GM12875 (cell line): ENCODE measurements around the gene PTPRN.
A peak's percentile ranks its signal among the peaks of the same experiment; 100 is the strongest.

Experiments
- H3K4me3 ChIP-seq: one replicate; pipeline ENCODE4 v1.5.1; 2011; ENCODE audit warnings: low read depth, low read length, control low read depth
- TF ChIP-seq, protein P1 (sequence below): IDR thresholded peaks from 2 replicates; pipeline ENCODE4 v1.5.1; 2011; ENCODE audit warnings: low read depth, mild to moderate bottlenecking, control low read depth, inconsistent platforms, low read length, moderate library complexity, borderline replicate concordance; ENCODE audit not compliant: insufficient read depth

The PTPRN gene

DNA sequence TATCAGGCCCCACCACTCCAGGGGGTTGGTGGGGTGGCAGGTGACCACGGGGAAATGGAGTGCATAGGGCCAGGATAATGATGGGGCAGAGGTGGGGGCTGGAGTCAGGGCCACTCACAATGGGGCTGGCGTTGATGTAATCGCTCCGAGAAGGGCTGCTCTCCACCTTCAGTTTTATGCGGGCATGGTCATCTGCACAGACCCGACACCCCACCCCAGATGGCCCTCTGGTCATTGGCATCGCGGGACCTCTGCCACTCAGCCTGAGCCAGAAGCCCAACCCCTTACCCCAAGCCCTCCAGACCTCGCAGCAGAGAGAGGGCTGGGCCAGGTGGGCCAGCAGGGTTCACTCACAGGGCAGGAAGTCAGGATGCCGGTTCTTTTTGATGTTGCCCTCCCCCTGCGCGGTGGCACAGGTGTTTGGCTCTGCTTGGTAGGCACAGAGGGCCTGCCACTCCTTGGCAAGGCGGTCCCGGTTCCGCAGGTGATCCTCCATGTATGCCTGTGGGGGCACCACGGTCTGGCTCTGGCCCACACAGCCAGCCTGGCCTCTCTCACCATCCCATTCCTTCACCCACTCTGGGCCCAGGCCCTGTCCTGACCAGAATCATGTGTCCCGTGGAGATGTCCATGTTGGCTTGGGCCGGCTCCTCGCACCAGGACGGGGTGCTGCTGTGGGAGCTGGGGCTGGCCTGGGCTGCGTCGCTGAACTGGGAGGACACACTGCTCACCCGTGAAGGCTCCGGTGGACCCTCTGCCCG lies 12.4 kb downstream of the PTPRN start:
- H3K4me3 ChIP-seq: no peak overlapping the region
- TF ChIP-seq, protein P1, sequence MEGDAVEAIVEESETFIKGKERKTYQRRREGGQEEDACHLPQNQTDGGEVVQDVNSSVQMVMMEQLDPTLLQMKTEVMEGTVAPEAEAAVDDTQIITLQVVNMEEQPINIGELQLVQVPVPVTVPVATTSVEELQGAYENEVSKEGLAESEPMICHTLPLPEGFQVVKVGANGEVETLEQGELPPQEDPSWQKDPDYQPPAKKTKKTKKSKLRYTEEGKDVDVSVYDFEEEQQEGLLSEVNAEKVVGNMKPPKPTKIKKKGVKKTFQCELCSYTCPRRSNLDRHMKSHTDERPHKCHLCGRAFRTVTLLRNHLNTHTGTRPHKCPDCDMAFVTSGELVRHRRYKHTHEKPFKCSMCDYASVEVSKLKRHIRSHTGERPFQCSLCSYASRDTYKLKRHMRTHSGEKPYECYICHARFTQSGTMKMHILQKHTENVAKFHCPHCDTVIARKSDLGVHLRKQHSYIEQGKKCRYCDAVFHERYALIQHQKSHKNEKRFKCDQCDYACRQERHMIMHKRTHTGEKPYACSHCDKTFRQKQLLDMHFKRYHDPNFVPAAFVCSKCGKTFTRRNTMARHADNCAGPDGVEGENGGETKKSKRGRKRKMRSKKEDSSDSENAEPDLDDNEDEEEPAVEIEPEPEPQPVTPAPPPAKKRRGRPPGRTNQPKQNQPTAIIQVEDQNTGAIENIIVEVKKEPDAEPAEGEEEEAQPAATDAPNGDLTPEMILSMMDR: no peak

DNA sequence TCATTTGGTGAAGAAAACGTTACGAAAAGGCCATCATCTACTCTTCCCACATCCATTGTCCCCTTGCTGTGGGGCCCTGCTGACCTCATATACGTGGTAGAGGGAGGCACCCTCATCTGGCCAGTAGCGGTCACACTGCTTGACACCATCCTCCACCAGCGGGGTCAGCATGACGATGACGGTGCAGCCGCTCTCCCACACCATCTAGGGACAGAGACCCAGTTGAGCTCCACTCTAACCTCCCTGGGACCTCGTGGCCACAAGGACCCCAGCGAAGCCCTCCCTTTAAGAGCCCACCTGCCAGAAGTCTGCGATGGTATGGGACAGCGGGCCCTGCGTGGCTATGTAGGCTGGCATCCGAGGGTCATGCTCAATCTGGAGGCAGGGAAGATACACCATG lies 13.1 kb downstream of the PTPRN start:
- no peak overlapping the region for H3K4me3 ChIP-seq
- TF ChIP-seq, protein P1: no peak

DNA sequence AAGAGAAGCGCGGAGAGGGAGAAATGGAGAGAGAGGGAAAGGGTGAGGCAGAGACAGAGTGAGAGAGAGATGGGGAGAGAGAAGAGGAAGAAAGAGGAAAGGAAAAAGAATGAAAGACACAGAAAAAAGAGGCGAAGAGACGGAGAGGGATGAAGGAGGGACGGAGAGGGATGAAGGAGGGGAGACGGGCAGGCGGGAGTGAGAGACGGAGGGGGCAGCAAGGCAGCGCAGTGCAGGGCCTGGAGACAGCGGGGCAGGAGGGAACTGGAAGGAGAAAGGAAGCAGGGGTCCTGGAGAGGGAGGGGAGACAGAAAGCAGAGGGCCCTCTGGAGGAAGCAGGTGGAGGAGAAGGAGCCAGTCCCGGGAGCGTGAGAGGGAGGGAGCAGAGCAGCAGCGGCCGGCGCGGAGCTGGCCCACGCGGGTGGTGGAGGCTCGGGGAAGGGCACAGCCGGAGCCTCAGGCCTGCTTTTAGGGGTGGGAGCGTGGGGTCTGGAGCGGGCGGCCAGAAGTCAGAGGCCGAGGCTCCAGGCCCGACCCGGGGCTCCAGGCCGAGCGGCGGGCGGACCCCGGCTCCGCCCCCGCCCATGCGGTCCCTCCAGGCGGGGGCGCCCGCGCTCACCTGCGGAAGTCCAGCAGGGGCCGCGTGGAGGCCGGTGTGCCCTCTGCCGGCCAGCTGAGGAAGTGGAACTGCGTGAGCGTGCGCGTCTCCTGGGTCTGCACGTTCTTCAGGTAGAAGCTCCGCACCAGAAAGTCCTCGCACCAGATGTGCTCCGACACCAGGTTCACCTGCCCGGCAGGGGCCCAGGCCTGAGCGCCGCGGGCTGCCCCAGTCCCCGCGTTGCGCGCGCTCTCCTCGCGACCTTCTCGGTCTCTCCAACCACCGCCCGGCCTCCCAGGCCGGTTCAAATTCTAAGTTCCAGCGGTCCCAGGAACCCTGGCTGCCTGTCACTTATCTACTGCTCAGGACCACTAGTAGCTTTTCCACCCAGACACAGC lies 14.5 kb downstream of the PTPRN start:
- TF ChIP-seq, protein P1: peak; percentile 100
- peak overlapping the region; percentile 57 for H3K4me3 ChIP-seq

DNA sequence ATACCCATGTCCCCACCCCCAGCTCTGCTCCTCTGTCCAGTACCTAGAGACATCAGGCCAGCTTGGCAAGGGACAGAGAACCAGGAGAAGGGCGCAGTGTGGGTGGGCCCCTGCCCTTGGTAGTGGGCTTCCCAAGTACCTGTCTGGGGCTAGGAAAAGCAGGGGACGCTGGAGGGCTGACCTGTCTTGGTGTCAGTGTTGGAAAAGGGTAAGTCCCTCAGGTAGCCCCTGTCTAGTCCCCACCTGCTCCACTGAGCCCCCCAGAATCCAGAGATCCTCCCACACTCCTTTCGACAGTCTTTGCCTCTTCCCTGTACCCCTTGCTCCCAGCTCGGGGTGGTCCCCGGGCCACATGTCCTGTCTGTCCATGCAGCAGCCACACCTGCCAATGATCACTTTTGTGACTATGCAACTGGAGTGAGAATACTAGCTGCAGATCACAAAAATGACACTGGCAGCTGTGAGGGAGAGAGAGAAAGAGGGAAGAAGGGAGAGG lies 15.4 kb downstream of the PTPRN start:
- TF ChIP-seq, protein P1: no peak
- H3K4me3 ChIP-seq: no peak overlapping the region

DNA sequence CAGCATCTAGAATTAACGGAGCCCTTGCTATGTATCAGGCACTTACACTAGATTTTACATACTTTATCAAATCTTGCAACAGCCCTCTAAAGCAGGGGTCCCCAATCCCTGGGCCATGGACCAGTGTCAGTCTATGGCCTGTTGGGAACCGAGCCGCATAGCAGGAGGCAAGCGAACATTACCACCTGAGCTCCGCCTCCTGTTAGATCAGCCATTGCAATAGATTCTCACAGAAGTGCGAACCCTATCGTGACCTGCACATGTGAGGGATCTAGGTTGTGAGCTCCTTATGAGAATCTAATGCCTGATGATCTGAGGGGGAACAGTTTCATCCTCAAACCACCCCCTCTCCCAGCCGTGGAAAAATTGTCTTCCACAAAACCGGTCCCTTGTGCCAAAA lies 16.6 kb downstream of the PTPRN start:
- no peak overlapping the region for H3K4me3 ChIP-seq
- TF ChIP-seq, protein P1: no peak

DNA sequence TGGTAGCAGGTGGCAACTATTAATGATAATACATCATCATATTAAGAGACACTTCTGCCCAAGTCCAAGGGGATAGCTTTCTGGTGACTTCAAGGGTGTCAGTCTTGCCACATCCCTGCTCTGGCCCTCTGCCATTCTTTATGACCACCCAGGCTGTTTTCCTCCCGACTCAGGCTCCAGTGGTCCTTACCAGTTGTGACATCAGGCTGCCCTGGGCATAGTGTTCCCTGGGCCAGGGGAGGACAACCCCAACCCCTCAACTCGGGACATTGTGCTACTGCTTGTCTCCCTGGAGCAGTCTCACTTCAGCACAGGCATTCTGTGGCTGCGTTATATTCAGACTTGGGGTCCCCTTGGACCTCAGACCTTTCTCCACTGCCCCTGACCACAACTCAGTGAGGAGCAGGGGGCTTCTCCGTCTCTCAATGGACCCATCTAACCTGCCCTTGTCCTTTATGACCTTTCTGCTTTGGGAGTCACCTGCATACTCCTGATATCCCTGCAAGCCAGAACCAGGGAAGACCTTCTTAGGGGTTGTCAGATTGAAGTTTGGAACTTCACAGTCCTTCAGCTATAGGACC lies 17.2 kb downstream of the PTPRN start:
- TF ChIP-seq, protein P1: no peak
- no peak overlapping the region for H3K4me3 ChIP-seq
